H1 (cell line): ENCODE measurements around the gene DPYD.

ENCODE experiments used
- CTCF ChIP-seq, 3 experiments: IDR thresholded peaks; 1 replicate in 2 of 3; 2 replicates in 1 of 3; pipeline versions ENCODE4 v1.5.1 to v1.6.1; 2011; ENCODE audit warnings: low read length in 3 of 3, mild to moderate bottlenecking in 3 of 3, inconsistent platforms in 2 of 3, low read depth in 1 of 3, moderate library complexity in 1 of 3; ENCODE audit not compliant: insufficient read depth in 1 of 3; ENCODE audit errors: control extremely low read depth in 1 of 3
- EZH2 ChIP-seq: fragments of 200-600 bp; sonication (generic); IDR thresholded peaks from 2 replicates; pipeline ENCODE4 v1.7.1; 2012; ENCODE audit warnings: low read depth, mild to moderate bottlenecking, moderate library complexity, low read length, inconsistent platforms; ENCODE audit not compliant: severe bottlenecking
- POLR2A ChIP-seq, 2 experiments: IDR thresholded peaks; 1 replicate in 1 of 2; 2 replicates in 1 of 2; pipeline ENCODE4 v1.6.1; 2011; ENCODE audit warnings: low read depth in 2 of 2, low read length in 2 of 2, mild to moderate bottlenecking in 2 of 2; ENCODE audit errors: control extremely low read depth in 1 of 2

GRCh38 chr1:97902067-97902466, 18.8 kb downstream of the DPYD start:
- TF ChIP-seq CTCF (IDR thresholded peaks at IDR 0.05; ENCODE audit: control extremely low read depth in 1 of 3, insufficient read depth in 1 of 3, low read depth in 1 of 3, low read length in 3 of 3) (no peak), EZH2 (no peak), POLR2A (IDR thresholded peaks at IDR 0.05; ENCODE audit: control extremely low read depth in 1 of 2, low read depth in 2 of 2, low read length in 2 of 2) (no peak)
